Activated CD4-positive, alpha-beta memory T cell treated with anti-CD3 and anti-CD28 coated beads for 36 hours (primary cell): ENCODE results near the gene ZNF695. TPM values are rescaled to one million over a fixed set of nuclear protein-coding genes. Genes with fewer than 3 reads are reported as not detected.
"Not testable (repeated sequence)": the region's sequence is repeated elsewhere in the genome, so short reads cannot be mapped to it uniquely, and the experiment has no call there.

Source experiments
- CTCF ChIA-PET: fragments of 350-600 bp; sonication (Branson Sonifier 250); formaldehyde crosslinking; loops from one replicate; lab custom pipeline; 2021; ENCODE audit warnings: antibody characterized with exemption, inconsistent platforms; lab: Charles Lee
- POLR2A ChIA-PET: fragments of 350-600 bp; sonication (Branson Sonifier 250); formaldehyde crosslinking; loops from one replicate; lab custom pipeline; 2021; ENCODE audit warnings: antibody characterized with exemption; lab: Charles Lee
- DNase-seq: peaks from one replicate; pipeline ENCODE4 v3.0.0-alpha.2; 2020
- H3K27ac Mint-ChIP-seq: one replicate; pipeline ENCODE4 v1.8.0; 2021; ENCODE audit warnings: mixed read lengths
- H3K27me3 Mint-ChIP-seq: one replicate; pipeline ENCODE4 v1.8.0; 2021; ENCODE audit warnings: mixed read lengths
- H3K36me3 Mint-ChIP-seq: one replicate; pipeline ENCODE4 v1.8.0; 2021; ENCODE audit warnings: mixed read lengths
- H3K4me1 Mint-ChIP-seq: one replicate; pipeline ENCODE4 v1.8.0; 2021; ENCODE audit warnings: low read depth, mixed read lengths
- H3K4me3 Mint-ChIP-seq: one replicate; pipeline ENCODE4 v1.8.0; 2021; ENCODE audit warnings: mild to moderate bottlenecking, mixed read lengths
- H3K9me3 Mint-ChIP-seq: one replicate; pipeline ENCODE4 v1.8.0; 2021; ENCODE audit warnings: mixed read lengths
- intact Hi-C: fragments of 100-400 bp; cut with micrococcal nuclease; formaldehyde crosslinking; loops from one replicate; pipeline ENCODE4 v1.15.1; 2023
- total RNA-seq, 2 experiments: library from RNA; stranded (reverse); gene quantifications; one replicate each; pipeline ENCODE4 v1.2.3, GENCODE V29; 2021

The ZNF695 gene
- total RNA-seq, result under 1 TPM; 0.74 to 0.99 TPM

GRCh38 chr1:247007511-247008405 lies at the start of gene ZNF695:
TSS of gene ZNF695 (minus strand) at chr1:247008057. CDS start at chr1:247007908, 149 bp downstream.
- DNase-seq, result peak; percentile 72
- no peak within 1 kb of the TSS for H3K27ac Mint-ChIP-seq
- H3K9me3 Mint-ChIP-seq, result peaks cover 26% of the 10 kb centered on the region
- H3K4me3 Mint-ChIP-seq, result peak within 1 kb of the TSS; percentile 77
- ChIA-PET POLR2A (no interaction called here), CTCF (no interaction called here)
- H3K27me3 Mint-ChIP-seq, result peaks cover 34% of the 10 kb centered on the region
- peaks cover 6% of the 10 kb centered on the region for H3K4me1 Mint-ChIP-seq
- H3K36me3 Mint-ChIP-seq, result peaks cover 19% of the 10 kb centered on the region
- intact Hi-C loops, result no loop called here

GRCh38 chr1:247056071-247056470 lies 48.2 kb upstream of the ZNF695 start:
- intact Hi-C loops, result no loop called here
- peaks cover 78% of the 10 kb centered on the region for H3K9me3 Mint-ChIP-seq
- H3K27me3 Mint-ChIP-seq, result no peaks in the 10 kb centered on the region
- no peak overlapping the region for H3K4me3 Mint-ChIP-seq
- DNase-seq, result no peak
- ChIA-PET CTCF (no interaction called here), POLR2A (no interaction called here)
- H3K36me3 Mint-ChIP-seq, result peaks cover 64% of the 10 kb centered on the region
- H3K4me1 Mint-ChIP-seq, result peaks cover 5% of the 10 kb centered on the region
- H3K27ac Mint-ChIP-seq, result no peak overlapping the region

GRCh38 chr1:247054992-247055415 lies 47.1 kb upstream of the ZNF695 start:
- Mint-ChIP-seq H3K4me3 (no peak overlapping the region), H3K4me1 (peaks cover 5% of the 10 kb centered on the region), H3K36me3 (peaks cover 69% of the 10 kb centered on the region), H3K27ac (no peak overlapping the region), H3K9me3 (peaks cover 81% of the 10 kb centered on the region), H3K27me3 (no peaks in the 10 kb centered on the region)
- POLR2A ChIA-PET, result no interaction called here
- no peak for DNase-seq
- CTCF ChIA-PET, result no interaction called here
- intact Hi-C loops, result no loop called here

- Mint-ChIP-seq H3K27ac (no peak overlapping the region), H3K9me3 (peaks cover 95% of the 10 kb centered on the region), H3K4me3 (no peak overlapping the region), H3K27me3 (no peaks in the 10 kb centered on the region), H3K36me3 (peaks cover 75% of the 10 kb centered on the region), H3K4me1 (no peaks in the 10 kb centered on the region)
- DNase-seq, result no peak
- ChIA-PET POLR2A (no interaction called here), CTCF (no interaction called here)
- intact Hi-C loops, result no loop called here
These were observed 39.8 kb upstream of the ZNF695 start for GRCh38 chr1:247047702-247048101.

- ChIA-PET POLR2A (no interaction called here), CTCF (no interaction called here)
- no peak overlapping the region for H3K4me3 Mint-ChIP-seq
- H3K27me3 Mint-ChIP-seq, result no peaks in the 10 kb centered on the region
- intact Hi-C loops, result no loop called here
- H3K9me3 Mint-ChIP-seq, result peaks cover 95% of the 10 kb centered on the region
- H3K4me1 Mint-ChIP-seq, result no peaks in the 10 kb centered on the region
- H3K27ac Mint-ChIP-seq, result no peak overlapping the region
- H3K36me3 Mint-ChIP-seq, result peaks cover 75% of the 10 kb centered on the region
- no peak for DNase-seq
These were observed 39.4 kb upstream of the ZNF695 start for GRCh38 chr1:247047260-247047659.

- Mint-ChIP-seq H3K4me1 (no peaks in the 10 kb centered on the region), H3K27me3 (no peaks in the 10 kb centered on the region), H3K4me3 (no peak overlapping the region), H3K27ac (no peak overlapping the region), H3K36me3 (peaks cover 77% of the 10 kb centered on the region), H3K9me3 (peaks cover 93% of the 10 kb centered on the region)
- intact Hi-C loops, result no loop called here
- no peak for DNase-seq
- ChIA-PET CTCF (interaction anchor here (0.6 to 1.5 kb wide), 2 partner anchors 30 to 330 kb away, joined by 3 read pairs; no protein-coding TSS in a partner anchor), POLR2A (no interaction called here)
These were observed 35.5 kb upstream of the ZNF695 start for GRCh38 chr1:247043406-247043805.

- Mint-ChIP-seq H3K27ac (no peak overlapping the region), H3K9me3 (peaks cover 83% of the 10 kb centered on the region), H3K36me3 (peaks cover 80% of the 10 kb centered on the region), H3K4me3 (no peak overlapping the region), H3K27me3 (no peaks in the 10 kb centered on the region), H3K4me1 (no peaks in the 10 kb centered on the region)
- intact Hi-C loops, result no loop called here
- no peak for DNase-seq
- POLR2A ChIA-PET, result no interaction called here
- CTCF ChIA-PET, result no interaction called here
These were observed 29.9 kb upstream of the ZNF695 start for GRCh38 chr1:247037511-247038320.

- H3K36me3 Mint-ChIP-seq, result peaks cover 37% of the 10 kb centered on the region
- intact Hi-C loops, CTCF ChIA-PET, H3K27me3 Mint-ChIP-seq, POLR2A ChIA-PET, H3K4me1 Mint-ChIP-seq, H3K4me3 Mint-ChIP-seq, DNase-seq, H3K27ac Mint-ChIP-seq: not testable (repeated sequence)
- H3K9me3 Mint-ChIP-seq, result peaks cover 69% of the 10 kb centered on the region
These were observed 24.4 kb upstream of the ZNF695 start for GRCh38 chr1:247032306-247032705.

GRCh38 chr1:247024658-247025057 lies 16.8 kb upstream of the ZNF695 start:
- H3K4me3 Mint-ChIP-seq, H3K27ac Mint-ChIP-seq, POLR2A ChIA-PET, H3K4me1 Mint-ChIP-seq, DNase-seq, H3K27me3 Mint-ChIP-seq, intact Hi-C loops, CTCF ChIA-PET: not testable (repeated sequence)
- H3K36me3 Mint-ChIP-seq, result peaks cover 17% of the 10 kb centered on the region
- peaks cover 68% of the 10 kb centered on the region for H3K9me3 Mint-ChIP-seq

GRCh38 chr1:247013391-247013790 lies 5.5 kb upstream of the ZNF695 start:
- Mint-ChIP-seq H3K27ac (no peak overlapping the region), H3K36me3 (peaks cover 2% of the 10 kb centered on the region), H3K9me3 (peaks cover 20% of the 10 kb centered on the region), H3K27me3 (peaks cover 4% of the 10 kb centered on the region), H3K4me3 (no peak overlapping the region), H3K4me1 (peaks cover under 1% of the 10 kb centered on the region)
- ChIA-PET POLR2A (no interaction called here), CTCF (interaction anchor here (0.7 kb wide), 1 partner anchor 26 kb away, joined by 3 read pairs; no protein-coding TSS in a partner anchor)
- intact Hi-C loops, result no loop called here
- DNase-seq, result no peak

- H3K27ac Mint-ChIP-seq, result no peak overlapping the region
- ChIA-PET CTCF (interaction anchor here (0.6 kb wide), 1 partner anchor 26 kb away, joined by 3 read pairs; no protein-coding TSS in a partner anchor), POLR2A (no interaction called here)
- H3K4me3 Mint-ChIP-seq, result no peak overlapping the region
- intact Hi-C loops, result no loop called here
- peaks cover 21% of the 10 kb centered on the region for H3K9me3 Mint-ChIP-seq
- peaks cover 32% of the 10 kb centered on the region for H3K27me3 Mint-ChIP-seq
- no peak for DNase-seq
- H3K4me1 Mint-ChIP-seq, result peaks cover 6% of the 10 kb centered on the region
- peaks cover 19% of the 10 kb centered on the region for H3K36me3 Mint-ChIP-seq
These were observed 546 bp upstream of the ZNF695 start for GRCh38 chr1:247008406-247008799.

GRCh38 chr1:247004081-247004480 lies 3.8 kb downstream of the ZNF695 start:
- H3K4me3 Mint-ChIP-seq, H3K4me1 Mint-ChIP-seq, DNase-seq, intact Hi-C loops, POLR2A ChIA-PET, H3K27ac Mint-ChIP-seq: not testable (repeated sequence)
- CTCF ChIA-PET, result interaction anchor here (0.7 kb wide), 1 partner anchor 55 kb away, joined by 3 read pairs; no protein-coding TSS in a partner anchor
- H3K9me3 Mint-ChIP-seq, result peaks cover 33% of the 10 kb centered on the region
- H3K27me3 Mint-ChIP-seq, result peaks cover 42% of the 10 kb centered on the region
- H3K36me3 Mint-ChIP-seq, result peaks cover 23% of the 10 kb centered on the region
